MM.1S (cell line): Measurements from ENCODE around the gene TAOK2.

Source experiments
- CTCF ChIP-seq: fragments of 300-600 bp; sonication (generic); IDR thresholded peaks from 2 replicates; pipeline ENCODE4 v1.5.1; 2016; ENCODE audit warnings: antibody characterized with exemption, low read length, mixed read lengths
- EZH2 ChIP-seq: fragments of 300-600 bp; sonication (generic); optimal IDR thresholded peaks from 2 replicates; pipeline ENCODE3; 2017; ENCODE audit warnings: low read depth, mild to moderate bottlenecking, antibody characterized with exemption, low read length, mixed read lengths
- EZH2phosphoT487 ChIP-seq: fragments of 300-600 bp; sonication (generic); IDR thresholded peaks from 2 replicates; pipeline ENCODE4 v1.6.1; 2018; ENCODE audit warnings: antibody characterized with exemption, low read length

- peak; percentile 87 for TF ChIP-seq CTCF
- TF ChIP-seq EZH2phosphoT487, result no peak
- no peak for TF ChIP-seq EZH2
Measured at GRCh38 chr16:30032083-30032819, 58.6 kb downstream of the TAOK2 start.
